Stimulated activated naive CD8-positive, alpha-beta T cell treated with anti-CD3 and anti-CD28 coated beads, Interleukin-15, amount 100 ng/mL, for 72 hours (primary cell): ENCODE results near the gene ZNF716.
"Not testable (repeated sequence)": the region's sequence is repeated elsewhere in the genome, so short reads cannot be mapped to it uniquely, and the experiment has no call there.

ENCODE experiments used
- ATAC-seq: fragments of 150-1000 bp; cut with Tn5 transposase; 2 replicates; pipeline ENCODE4 v1.10.0; 2021; ENCODE audit warnings: mild to moderate bottlenecking, moderate library complexity
- DNase-seq, 2 donors: peaks; one replicate each; pipeline ENCODE4 v3.0.0; 2021 to 2022
- H3K27ac Mint-ChIP-seq, 2 donors: one replicate each; pipeline ENCODE4 v1.8.0; 2022; ENCODE audit warnings: mild to moderate bottlenecking in 2 of 2, mixed read lengths in 2 of 2, moderate library complexity in 2 of 2
- H3K27me3 Mint-ChIP-seq: one replicate; pipeline ENCODE4 v1.8.0; 2022; ENCODE audit warnings: mixed read lengths
- H3K4me1 Mint-ChIP-seq: one replicate; pipeline ENCODE4 v1.8.0; 2022; ENCODE audit warnings: mild to moderate bottlenecking, mixed read lengths
- H3K4me3 Mint-ChIP-seq, 2 donors: one replicate each; pipeline ENCODE4 v1.8.0; 2022; ENCODE audit warnings: mild to moderate bottlenecking in 2 of 2, mixed read lengths in 2 of 2, moderate library complexity in 1 of 2
- H3K9me3 Mint-ChIP-seq, 2 donors: one replicate each; pipeline ENCODE4 v1.8.0; 2022; ENCODE audit warnings: mixed read lengths in 2 of 2

The ZNF716 gene

GRCh38 chr7:57485022-57485421, 35.0 kb downstream of the ZNF716 start:
- not testable (repeated sequence) for H3K27ac Mint-ChIP-seq, H3K27me3 Mint-ChIP-seq, H3K4me3 Mint-ChIP-seq, DNase-seq, H3K4me1 Mint-ChIP-seq, H3K9me3 Mint-ChIP-seq, ATAC-seq

- Mint-ChIP-seq H3K27me3 (no peaks in the 10 kb centered on the region), H3K9me3 (no peaks in the 10 kb centered on the region), H3K27ac (no peak overlapping the region), H3K4me1 (no peaks in the 10 kb centered on the region), H3K4me3 (no peak overlapping the region)
- ATAC-seq (no peak), DNase-seq (no peak)
These were observed 38.0 kb downstream of the ZNF716 start for GRCh38 chr7:57487957-57488356.

- H3K27me3 Mint-ChIP-seq, ATAC-seq, H3K9me3 Mint-ChIP-seq, H3K27ac Mint-ChIP-seq, DNase-seq, H3K4me1 Mint-ChIP-seq, H3K4me3 Mint-ChIP-seq: not testable (repeated sequence)
These were observed 45.1 kb downstream of the ZNF716 start for GRCh38 chr7:57495111-57495510.

- no peaks in the 10 kb centered on the region for H3K4me1 Mint-ChIP-seq
- H3K27me3 Mint-ChIP-seq = no peaks in the 10 kb centered on the region
- H3K4me3 Mint-ChIP-seq = no peak overlapping the region
- no peaks in the 10 kb centered on the region for H3K9me3 Mint-ChIP-seq
- ATAC-seq = no peak
- DNase-seq = no peak
- H3K27ac Mint-ChIP-seq = no peak overlapping the region
These were observed 46.4 kb downstream of the ZNF716 start for GRCh38 chr7:57496395-57496794.

- no peak overlapping the region for H3K4me3 Mint-ChIP-seq
- H3K9me3 Mint-ChIP-seq = peaks cover 14 to 29% of the 10 kb centered on the region in 2 donors
- H3K27me3 Mint-ChIP-seq = no peaks in the 10 kb centered on the region
- H3K4me1 Mint-ChIP-seq = no peaks in the 10 kb centered on the region
- ATAC-seq = no peak
- DNase-seq = no peak
- no peak overlapping the region for H3K27ac Mint-ChIP-seq
These were observed 55.2 kb downstream of the ZNF716 start for GRCh38 chr7:57505176-57505575.
